ENCODE data around the gene FDX2. TPM values are rescaled to one million over a fixed set of nuclear protein-coding genes. Genes with fewer than 3 reads are reported as not detected.

Gene FDX2
- total and polyA plus RNA-seq, 2 of the 13 experiments (the other 11 are each of a cell fraction or from before 2014, with no cell fraction given) = 21.0 to 24.7 TPM

DNA sequence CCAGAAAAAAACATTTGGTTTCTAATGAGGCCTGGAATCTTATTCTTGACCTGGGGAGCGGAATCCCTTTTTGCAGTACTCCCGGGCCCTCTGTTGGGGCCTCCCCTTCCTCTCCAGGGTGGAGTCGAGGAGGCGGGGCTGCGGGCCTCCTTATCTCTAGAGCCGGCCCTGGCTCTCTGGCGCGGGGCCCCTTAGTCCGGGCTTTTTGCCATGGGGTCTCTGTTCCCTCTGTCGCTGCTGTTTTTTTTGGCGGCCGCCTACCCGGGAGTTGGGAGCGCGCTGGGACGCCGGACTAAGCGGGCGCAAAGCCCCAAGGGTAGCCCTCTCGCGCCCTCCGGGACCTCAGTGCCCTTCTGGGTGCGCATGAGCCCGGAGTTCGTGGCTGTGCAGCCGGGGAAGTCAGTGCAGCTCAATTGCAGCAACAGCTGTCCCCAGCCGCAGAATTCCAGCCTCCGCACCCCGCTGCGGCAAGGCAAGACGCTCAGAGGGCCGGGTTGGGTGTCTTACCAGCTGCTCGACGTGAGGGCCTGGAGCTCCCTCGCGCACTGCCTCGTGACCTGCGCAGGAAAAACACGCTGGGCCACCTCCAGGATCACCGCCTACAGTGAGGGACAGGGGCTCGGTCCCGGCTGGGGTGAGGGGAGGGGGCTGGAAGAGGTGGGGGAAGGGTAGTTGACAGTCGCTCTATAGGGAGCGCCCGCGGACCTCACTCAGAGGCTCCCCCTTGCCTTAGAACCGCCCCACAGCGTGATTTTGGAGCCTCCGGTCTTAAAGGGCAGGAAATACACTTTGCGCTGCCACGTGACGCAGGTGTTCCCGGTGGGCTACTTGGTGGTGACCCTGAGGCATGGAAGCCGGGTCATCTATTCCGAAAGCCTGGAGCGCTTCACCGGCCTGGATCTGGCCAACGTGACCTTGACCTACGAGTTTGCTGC, 28.7 kb downstream of the FDX2 start, which contains the start of gene ICAM4 (continued):
- TF ChIP-seq, protein P1, sequence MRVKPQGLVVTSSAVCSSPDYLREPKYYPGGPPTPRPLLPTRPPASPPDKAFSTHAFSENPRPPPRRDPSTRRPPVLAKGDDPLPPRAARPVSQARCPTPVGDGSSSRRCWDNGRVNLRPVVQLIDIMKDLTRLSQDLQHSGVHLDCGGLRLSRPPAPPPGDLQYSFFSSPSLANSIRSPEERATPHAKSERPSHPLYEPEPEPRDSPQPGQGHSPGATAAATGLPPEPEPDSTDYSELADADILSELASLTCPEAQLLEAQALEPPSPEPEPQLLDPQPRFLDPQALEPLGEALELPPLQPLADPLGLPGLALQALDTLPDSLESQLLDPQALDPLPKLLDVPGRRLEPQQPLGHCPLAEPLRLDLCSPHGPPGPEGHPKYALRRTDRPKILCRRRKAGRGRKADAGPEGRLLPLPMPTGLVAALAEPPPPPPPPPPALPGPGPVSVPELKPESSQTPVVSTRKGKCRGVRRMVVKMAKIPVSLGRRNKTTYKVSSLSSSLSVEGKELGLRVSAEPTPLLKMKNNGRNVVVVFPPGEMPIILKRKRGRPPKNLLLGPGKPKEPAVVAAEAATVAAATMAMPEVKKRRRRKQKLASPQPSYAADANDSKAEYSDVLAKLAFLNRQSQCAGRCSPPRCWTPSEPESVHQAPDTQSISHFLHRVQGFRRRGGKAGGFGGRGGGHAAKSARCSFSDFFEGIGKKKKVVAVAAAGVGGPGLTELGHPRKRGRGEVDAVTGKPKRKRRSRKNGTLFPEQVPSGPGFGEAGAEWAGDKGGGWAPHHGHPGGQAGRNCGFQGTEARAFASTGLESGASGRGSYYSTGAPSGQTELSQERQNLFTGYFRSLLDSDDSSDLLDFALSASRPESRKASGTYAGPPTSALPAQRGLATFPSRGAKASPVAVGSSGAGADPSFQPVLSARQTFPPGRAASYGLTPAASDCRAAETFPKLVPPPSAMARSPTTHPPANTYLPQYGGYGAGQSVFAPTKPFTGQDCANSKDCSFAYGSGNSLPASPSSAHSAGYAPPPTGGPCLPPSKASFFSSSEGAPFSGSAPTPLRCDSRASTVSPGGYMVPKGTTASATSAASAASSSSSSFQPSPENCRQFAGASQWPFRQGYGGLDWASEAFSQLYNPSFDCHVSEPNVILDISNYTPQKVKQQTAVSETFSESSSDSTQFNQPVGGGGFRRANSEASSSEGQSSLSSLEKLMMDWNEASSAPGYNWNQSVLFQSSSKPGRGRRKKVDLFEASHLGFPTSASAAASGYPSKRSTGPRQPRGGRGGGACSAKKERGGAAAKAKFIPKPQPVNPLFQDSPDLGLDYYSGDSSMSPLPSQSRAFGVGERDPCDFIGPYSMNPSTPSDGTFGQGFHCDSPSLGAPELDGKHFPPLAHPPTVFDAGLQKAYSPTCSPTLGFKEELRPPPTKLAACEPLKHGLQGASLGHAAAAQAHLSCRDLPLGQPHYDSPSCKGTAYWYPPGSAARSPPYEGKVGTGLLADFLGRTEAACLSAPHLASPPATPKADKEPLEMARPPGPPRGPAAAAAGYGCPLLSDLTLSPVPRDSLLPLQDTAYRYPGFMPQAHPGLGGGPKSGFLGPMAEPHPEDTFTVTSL (CRISPR knock-in tag; IDR thresholded peaks at IDR 0.05; ENCODE audit: borderline replicate concordance) = no peak; the same call in 1 of the 2 replicates
- no peak for TF ChIP-seq ZFP1 (CRISPR knock-in tag; IDR thresholded peaks at IDR 0.05)
- 0 out of 2 replicates have a peak, but pooled peaks have one; percentile 14 for TF ChIP-seq RXRB (CRISPR knock-in tag; IDR thresholded peaks at IDR 0.05; ENCODE audit: borderline replicate concordance)
- TF ChIP-seq, protein P2, sequence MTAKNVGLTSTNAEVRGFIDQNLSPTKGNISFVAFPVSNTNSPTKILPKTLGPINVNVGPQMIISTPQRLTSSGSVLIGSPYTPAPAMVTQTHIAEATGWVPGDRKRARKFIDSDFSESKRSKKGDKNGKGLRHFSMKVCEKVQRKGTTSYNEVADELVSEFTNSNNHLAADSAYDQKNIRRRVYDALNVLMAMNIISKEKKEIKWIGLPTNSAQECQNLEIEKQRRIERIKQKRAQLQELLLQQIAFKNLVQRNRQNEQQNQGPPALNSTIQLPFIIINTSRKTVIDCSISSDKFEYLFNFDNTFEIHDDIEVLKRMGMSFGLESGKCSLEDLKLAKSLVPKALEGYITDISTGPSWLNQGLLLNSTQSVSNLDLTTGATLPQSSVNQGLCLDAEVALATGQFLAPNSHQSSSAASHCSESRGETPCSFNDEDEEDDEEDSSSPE (CRISPR knock-in tag; IDR thresholded peaks at IDR 0.05) = peak; percentile 24; the same call in 1 of the 2 replicates
- no peak for TF ChIP-seq PCBP1 (IDR thresholded peaks at IDR 0.05; ENCODE audit: borderline replicate concordance, low read depth, low read length)
- TF ChIP-seq DMTF1 (CRISPR knock-in tag; IDR thresholded peaks at IDR 0.05) = no peak
- TF ChIP-seq SALL2 (CRISPR knock-in tag; IDR thresholded peaks at IDR 0.05) = no peak
- no peak for TF ChIP-seq HNF1B (CRISPR knock-in tag; IDR thresholded peaks at IDR 0.05)
- 0 out of 2 replicates have a peak, but pooled peaks have one; percentile 36 for TF ChIP-seq ZNF256 (CRISPR knock-in tag; conservative IDR thresholded peaks at IDR 0.05)
- no peak for TF ChIP-seq ZBTB49 (CRISPR knock-in tag; IDR thresholded peaks at IDR 0.05; ENCODE audit: borderline replicate concordance)
- TF ChIP-seq ZNF280B (CRISPR knock-in tag; IDR thresholded peaks at IDR 0.05; ENCODE audit: borderline replicate concordance) = peak; percentile 30; the same call in 1 of the 2 replicates
